Islet precursor cell (in vitro differentiated cells): ENCODE data around the gene ANAPC2.
"Not testable (repeated sequence)": the region's sequence is repeated elsewhere in the genome, so short reads cannot be mapped to it uniquely, and the experiment has no call there.

ENCODE experiments used
- DNase-seq: peaks from one replicate; pipeline ENCODE4 v3.0.0-alpha.2; 2018

ANAPC2 gene

GRCh38 chr9:137141976-137142936 is 46.1 kb downstream of the ANAPC2 start:
- no peak for DNase-seq

- no peak for DNase-seq
Measured at GRCh38 chr9:137141050-137141810, 47.1 kb downstream of the ANAPC2 start.

- DNase-seq: no peak
Measured at GRCh38 chr9:137140151-137141012, 48.0 kb downstream of the ANAPC2 start.

- DNase-seq: no peak
Measured at GRCh38 chr9:137139468-137140150, 48.8 kb downstream of the ANAPC2 start.

- DNase-seq: no peak
Measured at GRCh38 chr9:137138722-137139467, 49.5 kb downstream of the ANAPC2 start, which contains the start of gene GRIN1. GRIN1 (plus strand) TSS chr9:137139154; CDS start chr9:137139487, 333 bp downstream.

- no peak for DNase-seq
Measured at GRCh38 chr9:137138058-137138721, 50.2 kb downstream of the ANAPC2 start.

- DNase-seq: no peak
Measured at GRCh38 chr9:137136881-137137607, 51.3 kb downstream of the ANAPC2 start.

GRCh38 chr9:137136261-137136880 is 52.0 kb downstream of the ANAPC2 start:
- no peak for DNase-seq

GRCh38 chr9:137135154-137135553 is 53.2 kb downstream of the ANAPC2 start:
- DNase-seq: not testable (repeated sequence)

GRCh38 chr9:137134191-137134590 is 54.2 kb downstream of the ANAPC2 start:
- DNase-seq: no peak

- DNase-seq: no peak
Measured at GRCh38 chr9:137130176-137130755, 58.1 kb downstream of the ANAPC2 start.

GRCh38 chr9:137129456-137130175 is 58.7 kb downstream of the ANAPC2 start:
- peak; percentile 95 for DNase-seq

- no peak for DNase-seq
Measured at GRCh38 chr9:137128862-137129455, 59.4 kb downstream of the ANAPC2 start.

GRCh38 chr9:137128158-137128861 is 60.0 kb downstream of the ANAPC2 start:
- no peak for DNase-seq

- DNase-seq: no peak
Measured at GRCh38 chr9:137127301-137128157, 60.8 kb downstream of the ANAPC2 start.

- DNase-seq: no peak
Measured at GRCh38 chr9:137126786-137127185, 61.6 kb downstream of the ANAPC2 start.
